Activated CD4-positive, CD25-positive, alpha-beta regulatory T cell treated with anti-CD3 and anti-CD28 coated beads, Interleukin-2, amount 50 U/mL, for 24 hours (primary cell): ENCODE results near the gene KRTAP19-3.
"Not testable (repeated sequence)": the region's sequence is repeated elsewhere in the genome, so short reads cannot be mapped to it uniquely, and the experiment has no call there.

Experiments
- ATAC-seq, 2 donors: fragments of 150-1000 bp; cut with Tn5 transposase; one replicate each; pipeline ENCODE4 v1.10.0; 2021; ENCODE audit warnings: mild to moderate bottlenecking in 1 of 2, moderate library complexity in 1 of 2

KRTAP19-3 gene

GRCh38 chr21:30491963-30492428, at the start of gene KRTAP19-3:
KRTAP19-3 (minus strand) TSS chr21:30492013; CDS start chr21:30491957, 56 bp downstream.
- no peak for ATAC-seq

- no peak for ATAC-seq
Measured at GRCh38 chr21:30518876-30519275, 27.1 kb upstream of the KRTAP19-3 start.

GRCh38 chr21:30515681-30516080, 23.9 kb upstream of the KRTAP19-3 start:
- no peak for ATAC-seq

GRCh38 chr21:30505621-30506205, 13.9 kb upstream of the KRTAP19-3 start:
- ATAC-seq = not testable (repeated sequence)

GRCh38 chr21:30502041-30502440, 10.2 kb upstream of the KRTAP19-3 start, which contains the start of gene KRTAP19-5:
KRTAP19-5 (minus strand) TSS chr21:30502141; CDS start chr21:30502090, 51 bp downstream.
- ATAC-seq = no peak

GRCh38 chr21:30497065-30497464, 5.3 kb upstream of the KRTAP19-3 start, which contains the start of gene KRTAP19-4:
KRTAP19-4 (minus strand) TSS chr21:30497165; CDS start chr21:30497110, 55 bp downstream.
- ATAC-seq = no peak

- no peak for ATAC-seq
Measured at GRCh38 chr21:30487336-30487735, 4.5 kb downstream of the KRTAP19-3 start, which contains the start of gene KRTAP19-2. KRTAP19-2 (minus strand) TSS chr21:30487436; CDS start chr21:30487348, 88 bp downstream.

- no peak for ATAC-seq
Measured at GRCh38 chr21:30486180-30486579, 5.6 kb downstream of the KRTAP19-3 start.

GRCh38 chr21:30482130-30482529, 9.7 kb downstream of the KRTAP19-3 start:
- no peak for ATAC-seq

- no peak for ATAC-seq
Measured at GRCh38 chr21:30480145-30480544, 11.7 kb downstream of the KRTAP19-3 start, which contains the start of gene KRTAP19-1. KRTAP19-1 (minus strand) TSS chr21:30480367; CDS start chr21:30480317, 50 bp downstream.

GRCh38 chr21:30479259-30479658, 12.6 kb downstream of the KRTAP19-3 start:
- ATAC-seq = no peak

GRCh38 chr21:30478004-30478403, 13.8 kb downstream of the KRTAP19-3 start:
- no peak for ATAC-seq

- no peak for ATAC-seq
Measured at GRCh38 chr21:30468900-30469714, 22.7 kb downstream of the KRTAP19-3 start.

GRCh38 chr21:30463713-30464112, 28.1 kb downstream of the KRTAP19-3 start:
- ATAC-seq = no peak

GRCh38 chr21:30448514-30448913, 43.3 kb downstream of the KRTAP19-3 start:
- no peak for ATAC-seq

GRCh38 chr21:30447056-30447455, 44.8 kb downstream of the KRTAP19-3 start:
- ATAC-seq = no peak

- ATAC-seq = no peak
Measured at GRCh38 chr21:30444204-30444603, 47.6 kb downstream of the KRTAP19-3 start.

- no peak for ATAC-seq
Measured at GRCh38 chr21:30443226-30443625, 48.6 kb downstream of the KRTAP19-3 start.
